Naive thymus-derived CD4-positive, alpha-beta T cell (primary cell): Measurements from ENCODE around the gene RELL1. TPM values are rescaled to one million over a fixed set of nuclear protein-coding genes. Genes with fewer than 3 reads are reported as not detected.

Experiments used
- ATAC-seq: fragments of 150-1000 bp; cut with Tn5 transposase; 2 replicates; pipeline ENCODE4 v1.10.0; 2021; ENCODE audit warnings: mild to moderate bottlenecking, moderate library complexity
- CTCF ChIA-PET: fragments of 350-600 bp; sonication (Branson Sonifier 250); formaldehyde crosslinking; loops from one replicate; lab custom pipeline; 2021; ENCODE audit warnings: antibody characterized with exemption; lab: Charles Lee
- POLR2A ChIA-PET: fragments of 350-600 bp; sonication (Branson Sonifier 250); formaldehyde crosslinking; loops from one replicate; lab custom pipeline; 2021; ENCODE audit warnings: antibody characterized with exemption, inconsistent platforms; lab: Charles Lee
- DNase-seq, 9 donors: peaks; one replicate each; pipeline versions ENCODE4 v3.0.0 to v3.0.0-alpha.2; 2020 to 2022; ENCODE audit warnings: mixed read lengths in 1 of 9
- H3K27ac ChIP-seq: one replicate; pipeline ENCODE4 v1.7.0; 2013; ENCODE audit warnings: mild to moderate bottlenecking, low read depth, low read length, moderate library complexity
- H3K27me3 ChIP-seq, 2 donors: one replicate each; pipeline ENCODE4 v1.7.0; 2013; ENCODE audit warnings: low read length in 2 of 2, mild to moderate bottlenecking in 2 of 2, moderate library complexity in 2 of 2; ENCODE audit not compliant: control insufficient read depth in 2 of 2, insufficient read depth in 2 of 2
- H3K36me3 ChIP-seq, 3 experiments: 1 replicate in 2 of 3; 2 replicates in 1 of 3; pipeline ENCODE4 v1.7.0; 2013; ENCODE audit warnings: low read length in 3 of 3, mild to moderate bottlenecking in 3 of 3, moderate library complexity in 1 of 3; ENCODE audit not compliant: insufficient read depth in 3 of 3, control insufficient read depth in 2 of 3
- H3K4me1 ChIP-seq, 2 donors: one replicate each; pipeline ENCODE4 v1.7.0; 2013; ENCODE audit warnings: low read length in 2 of 2, mild to moderate bottlenecking in 2 of 2, moderate library complexity in 1 of 2; ENCODE audit not compliant: control insufficient read depth in 2 of 2, insufficient read depth in 2 of 2
- H3K4me3 ChIP-seq: 2 replicates; pipeline ENCODE4 v1.7.0; 2013; ENCODE audit warnings: mild to moderate bottlenecking, low read length
- H3K9me3 ChIP-seq, 3 experiments: 1 replicate in 2 of 3; 2 replicates in 1 of 3; pipeline ENCODE4 v1.7.0; 2013; ENCODE audit warnings: low read length in 3 of 3; ENCODE audit not compliant: control insufficient read depth in 2 of 3
- H3K27ac Mint-ChIP-seq, 9 donors: one replicate each; pipeline ENCODE4 v1.8.0; 2020 to 2022; ENCODE audit warnings: mixed read lengths in 9 of 9, mild to moderate bottlenecking in 8 of 9, moderate library complexity in 5 of 9, inconsistent platforms in 2 of 9
- H3K27me3 Mint-ChIP-seq, 5 donors: one replicate each; pipeline ENCODE4 v1.8.0; 2021 to 2022; ENCODE audit warnings: mixed read lengths in 5 of 5, mild to moderate bottlenecking in 1 of 5
- H3K36me3 Mint-ChIP-seq, 5 donors: one replicate each; pipeline ENCODE4 v1.8.0; 2020 to 2022; ENCODE audit warnings: mixed read lengths in 5 of 5, mild to moderate bottlenecking in 3 of 5, inconsistent platforms in 1 of 5
- H3K4me1 Mint-ChIP-seq, 7 donors: one replicate each; pipeline ENCODE4 v1.8.0; 2020 to 2022; ENCODE audit warnings: mixed read lengths in 7 of 7, mild to moderate bottlenecking in 3 of 7, inconsistent platforms in 1 of 7
- H3K4me3 Mint-ChIP-seq, 10 donors: one replicate each; pipeline ENCODE4 v1.8.0; 2020 to 2022; ENCODE audit warnings: mild to moderate bottlenecking in 10 of 10, mixed read lengths in 10 of 10, moderate library complexity in 6 of 10, inconsistent platforms in 2 of 10
- H3K9me3 Mint-ChIP-seq, 11 donors: one replicate each; pipeline ENCODE4 v1.8.0; 2020 to 2022; ENCODE audit warnings: mixed read lengths in 11 of 11, mild to moderate bottlenecking in 4 of 11, inconsistent platforms in 1 of 11, moderate library complexity in 1 of 11
- intact Hi-C, 2 donors: fragments of 100-400 bp; cut with micrococcal nuclease; formaldehyde crosslinking; loops; one replicate each; pipeline ENCODE4 v1.15.1; 2023
- polyA plus RNA-seq, 2 donors: library from polyadenylated mRNA; unstranded; fragments of 300-500 nt; fragmentation: Illumina TruSeq; gene quantifications; one replicate each; pipeline ENCODE4 v1.2.3, GENCODE V29; 2021
- total RNA-seq, 6 experiments: library from RNA in 5 of 6; stranded (reverse) in 5 of 6; gene quantifications; 1 replicate in 5 of 6; 2 replicates in 1 of 6; pipeline ENCODE4 v1.2.3 and lab custom pipeline; 2021 to 2026

RELL1 gene
- total and polyA plus RNA-seq, 7 experiments from 2014 or later: 4.8 to 35.2 (median 27.1) TPM

DNA sequence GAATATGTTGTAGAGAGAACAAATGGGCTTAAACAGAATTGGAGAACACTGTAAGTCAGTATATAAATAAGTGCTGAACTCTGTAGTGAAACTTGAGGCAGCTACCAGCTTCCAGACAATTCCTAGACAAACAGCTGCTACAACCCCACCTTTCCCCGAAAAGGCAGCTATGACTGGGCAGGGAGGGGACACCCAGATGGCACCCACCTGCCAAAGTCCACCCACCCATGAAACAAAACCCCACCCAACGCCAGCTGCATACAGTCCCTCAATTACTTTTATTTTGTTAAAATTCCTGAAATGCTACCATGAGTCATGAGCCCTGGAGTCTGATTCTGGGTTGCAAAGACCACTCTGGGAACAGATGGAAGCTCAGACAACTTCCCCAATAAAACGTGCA, 24.4 kb downstream of the RELL1 start:
- Histone ChIP-seq H3K4me3 (no peak overlapping the region), H3K27ac (no peak overlapping the region), H3K4me1 (peaks cover 7 to 12% of the 10 kb centered on the region in 2 donors), H3K9me3 (peaks cover 0 to 7% (median 0%) of the 10 kb centered on the region in 3 experiments), H3K36me3 (peaks cover 0 to 4% (median 0%) of the 10 kb centered on the region in 3 experiments), H3K27me3 (no peaks in the 10 kb centered on the region)
- Mint-ChIP-seq H3K9me3 (peaks cover 0 to 20% (median 8%) of the 10 kb centered on the region in 11 donors), H3K4me1 (peaks cover 41 to 73% (median 67%) of the 10 kb centered on the region in 7 donors), H3K36me3 (peaks cover 9 to 36% (median 24%) of the 10 kb centered on the region in 5 donors), H3K4me3 (no peak overlapping the region), H3K27ac (peak overlapping the region in 1 of 9 donors; percentile 22), H3K27me3 (no peaks in the 10 kb centered on the region)
- DNase-seq (no peak), ATAC-seq (no peak)
- intact Hi-C loops: no loop called here
- POLR2A ChIA-PET: no interaction called here
- CTCF ChIA-PET: interaction anchor here (0.8 kb wide), 1 partner anchor 58 kb away, joined by 3 read pairs; no protein-coding TSS in a partner anchor

DNA sequence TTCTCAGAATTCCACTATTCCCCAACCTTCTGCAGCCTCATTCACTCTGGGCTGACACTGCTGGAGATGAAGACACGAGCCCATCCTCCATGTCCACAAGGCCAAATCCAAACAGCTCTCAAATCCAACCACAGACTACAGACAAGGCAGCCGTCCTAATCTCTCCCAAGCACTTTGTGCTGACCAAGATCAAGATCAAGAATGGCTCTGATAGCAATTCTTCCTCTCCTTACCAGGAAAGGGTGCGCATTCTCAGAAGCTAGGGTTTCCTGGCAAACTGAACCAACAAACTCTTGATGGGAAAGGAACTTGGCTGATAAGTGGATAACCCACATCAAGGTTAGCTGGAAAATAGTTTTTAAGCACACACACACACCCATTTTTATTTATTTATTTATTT, 26.5 kb downstream of the RELL1 start:
- peaks cover 18 to 48% (median 42%) of the 10 kb centered on the region in 5 donors for H3K36me3 Mint-ChIP-seq
- H3K9me3 Mint-ChIP-seq: peaks cover 5 to 38% (median 13%) of the 10 kb centered on the region in 11 donors
- Histone ChIP-seq H3K9me3 (peaks cover 0 to 12% (median 3%) of the 10 kb centered on the region in 3 experiments), H3K36me3 (peaks cover 0 to 4% (median 3%) of the 10 kb centered on the region in 3 experiments), H3K4me3 (no peak overlapping the region), H3K27ac (no peak overlapping the region), H3K27me3 (no peaks in the 10 kb centered on the region), H3K4me1 (no peaks in the 10 kb centered on the region)
- intact Hi-C loops: no loop called here
- DNase-seq (no peak), ATAC-seq (no peak)
- POLR2A ChIA-PET: no interaction called here
- H3K4me3 Mint-ChIP-seq: peak overlapping the region in 1 of 10 donors; percentile 59
- CTCF ChIA-PET: no interaction called here
- no peaks in the 10 kb centered on the region for H3K27me3 Mint-ChIP-seq
- H3K27ac Mint-ChIP-seq: no peak overlapping the region
- H3K4me1 Mint-ChIP-seq: peaks cover 27 to 52% (median 49%) of the 10 kb centered on the region in 7 donors

DNA sequence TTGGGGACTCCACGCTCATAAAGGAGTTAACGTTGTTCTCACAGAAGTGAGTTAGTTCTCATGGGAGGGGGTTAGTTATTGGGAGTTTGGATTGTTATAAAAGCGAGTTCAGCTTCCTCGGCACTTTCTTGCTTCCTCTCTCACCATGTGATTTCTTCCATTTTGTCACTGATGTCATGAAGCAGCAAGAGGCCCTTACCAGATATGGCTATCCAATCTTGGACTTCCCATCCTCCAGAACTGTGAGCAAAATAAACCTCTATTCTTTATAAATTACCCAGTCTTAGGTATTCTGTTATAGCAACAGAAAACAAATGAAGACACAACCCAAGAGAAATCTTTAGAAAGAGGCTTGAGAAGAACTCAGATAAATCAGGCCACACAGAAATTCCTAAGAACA, 29.5 kb downstream of the RELL1 start:
- no peak overlapping the region for H3K27ac Mint-ChIP-seq
- intact Hi-C loops: no loop called here
- Histone ChIP-seq H3K27ac (no peak overlapping the region), H3K9me3 (peaks cover 0 to 12% (median 3%) of the 10 kb centered on the region in 3 experiments), H3K27me3 (no peaks in the 10 kb centered on the region), H3K4me1 (no peaks in the 10 kb centered on the region), H3K4me3 (no peak overlapping the region), H3K36me3 (peaks cover 0 to 3% (median 0%) of the 10 kb centered on the region in 3 experiments)
- DNase-seq: no peak
- H3K9me3 Mint-ChIP-seq: peaks cover 5 to 38% (median 14%) of the 10 kb centered on the region in 11 donors
- H3K36me3 Mint-ChIP-seq: peaks cover 24 to 60% (median 49%) of the 10 kb centered on the region in 5 donors
- ATAC-seq: no peak
- H3K27me3 Mint-ChIP-seq: no peaks in the 10 kb centered on the region
- H3K4me3 Mint-ChIP-seq: no peak overlapping the region
- H3K4me1 Mint-ChIP-seq: peaks cover 22 to 47% (median 35%) of the 10 kb centered on the region in 7 donors
- ChIA-PET POLR2A (no interaction called here), CTCF (no interaction called here)

DNA sequence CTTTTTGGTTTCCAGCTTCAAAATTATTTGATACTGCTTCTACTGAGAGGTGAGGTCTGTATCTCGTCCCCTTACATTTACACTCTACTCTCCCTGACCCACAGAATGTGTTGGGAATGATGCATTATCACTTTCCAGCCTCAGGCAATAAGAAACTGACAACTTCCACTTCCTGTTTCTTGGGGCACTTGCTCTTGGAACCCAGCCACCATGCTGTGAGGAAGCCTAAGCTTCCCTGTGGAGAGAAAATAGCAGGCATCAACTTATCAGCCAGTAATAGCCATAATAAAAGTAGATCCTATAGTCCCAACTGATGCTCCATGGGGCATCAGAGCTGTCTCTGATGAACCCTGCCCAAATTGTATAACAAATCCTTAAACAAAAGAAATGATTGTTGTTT, 32.6 kb downstream of the RELL1 start:
- CTCF ChIA-PET: no interaction called here

DNA sequence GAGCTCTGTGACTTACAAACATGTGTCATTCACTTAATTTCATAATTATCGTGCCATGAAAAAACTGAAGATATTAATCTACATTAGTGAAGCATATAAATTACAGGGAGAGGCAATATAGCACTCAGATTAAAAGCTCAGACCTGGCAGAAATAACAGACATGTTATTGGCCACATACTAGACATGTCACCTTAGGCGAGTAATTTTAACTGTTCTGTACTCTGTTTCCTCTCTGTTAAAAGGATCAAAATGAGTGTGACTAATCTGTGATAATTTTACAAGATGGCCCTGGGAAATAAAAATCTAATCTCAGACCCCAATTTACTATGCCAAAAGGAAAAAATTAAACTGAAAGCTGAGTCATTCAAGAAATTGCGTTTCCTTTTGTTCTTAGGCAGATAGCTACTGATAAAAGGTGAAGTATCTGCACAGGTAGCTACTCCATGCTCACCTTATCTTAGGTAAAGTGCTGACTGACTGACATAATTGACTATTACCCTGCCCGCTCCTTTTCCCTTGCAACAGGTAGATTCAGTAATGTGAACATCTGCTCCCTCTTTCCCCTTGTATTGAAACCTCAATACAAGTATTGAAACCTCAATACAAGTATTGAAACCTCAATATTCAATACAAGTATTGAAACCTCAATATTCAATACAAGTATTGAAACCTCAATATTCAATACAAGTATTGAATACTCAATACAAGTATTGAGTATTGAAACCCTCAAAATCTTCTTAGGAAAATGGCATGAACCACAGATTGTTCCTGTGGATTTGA, 33.2 kb downstream of the RELL1 start:
- Mint-ChIP-seq H3K9me3 (peaks cover 4 to 28% (median 11%) of the 10 kb centered on the region in 11 donors), H3K27me3 (no peaks in the 10 kb centered on the region), H3K4me1 (peaks cover 1 to 38% (median 18%) of the 10 kb centered on the region in 7 donors), H3K36me3 (peaks cover 20 to 66% (median 54%) of the 10 kb centered on the region in 5 donors), H3K27ac (no peak overlapping the region), H3K4me3 (no peak overlapping the region)
- ChIA-PET CTCF (no interaction called here), POLR2A (interaction anchor here (0.6 kb wide), 1 partner anchor 36 kb away, joined by 3 read pairs; no protein-coding TSS in a partner anchor)
- Histone ChIP-seq H3K36me3 (peaks cover 3 to 14% (median 5%) of the 10 kb centered on the region in 3 experiments), H3K4me1 (no peaks in the 10 kb centered on the region), H3K27ac (no peak overlapping the region), H3K9me3 (peaks cover 0 to 11% (median 3%) of the 10 kb centered on the region in 3 experiments), H3K4me3 (no peak overlapping the region), H3K27me3 (no peaks in the 10 kb centered on the region)
- ATAC-seq: no peak
- no peak for DNase-seq
- intact Hi-C loops: no loop called here

More for the DNA sequence above, 32.6 kb downstream of the RELL1 start:
- no peaks in the 10 kb centered on the region for H3K27me3 ChIP-seq
- peaks cover 0 to 12% (median 3%) of the 10 kb centered on the region in 3 experiments for H3K9me3 ChIP-seq
- H3K27ac ChIP-seq: no peak overlapping the region
- no peak overlapping the region for H3K4me3 ChIP-seq
- H3K4me3 Mint-ChIP-seq: no peak overlapping the region
- H3K36me3 ChIP-seq: peaks cover 0 to 9% (median 0%) of the 10 kb centered on the region in 3 experiments
- peaks cover 5 to 38% (median 20%) of the 10 kb centered on the region in 7 donors for H3K4me1 Mint-ChIP-seq
- intact Hi-C loops: no loop called here
- ATAC-seq (no peak), DNase-seq (no peak)
- H3K9me3 Mint-ChIP-seq: peaks cover 5 to 34% (median 13%) of the 10 kb centered on the region in 11 donors
- peak overlapping the region in 1 of 9 donors; percentile 41 for H3K27ac Mint-ChIP-seq
- POLR2A ChIA-PET: no interaction called here
- peaks cover 23 to 63% (median 57%) of the 10 kb centered on the region in 5 donors for H3K36me3 Mint-ChIP-seq
- no peaks in the 10 kb centered on the region for H3K27me3 Mint-ChIP-seq
- no peaks in the 10 kb centered on the region for H3K4me1 ChIP-seq

DNA sequence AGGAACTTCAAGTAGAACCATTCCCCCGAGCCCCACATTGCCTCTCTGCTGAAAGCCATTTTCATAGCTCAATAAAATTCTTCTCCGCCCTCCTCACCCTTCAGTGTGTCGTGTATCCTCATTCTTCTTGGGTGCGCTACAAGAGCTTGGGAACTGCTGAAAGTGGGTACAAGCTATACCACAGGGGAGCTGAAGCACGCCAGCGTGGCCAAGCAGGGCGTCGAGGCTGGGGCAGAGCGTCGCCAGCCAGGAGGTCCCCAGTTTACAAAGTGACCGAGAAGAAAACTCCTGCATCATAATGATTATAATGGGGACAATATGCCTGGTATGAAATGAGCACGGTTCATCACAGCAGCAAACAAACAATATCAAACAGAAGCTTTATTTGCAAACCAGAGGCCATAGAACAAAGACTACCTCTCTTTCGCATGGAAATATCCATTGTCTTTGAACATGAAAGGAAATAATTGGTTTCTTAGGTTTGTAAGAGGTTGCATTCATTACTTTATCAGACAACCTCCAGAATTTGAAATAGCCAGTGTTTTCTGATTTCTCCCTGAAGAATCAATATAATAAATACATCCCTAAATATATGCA, 34.3 kb downstream of the RELL1 start:
- H3K27ac Mint-ChIP-seq: no peak overlapping the region
- H3K4me3 Mint-ChIP-seq: no peak overlapping the region
- peaks cover 19 to 67% (median 46%) of the 10 kb centered on the region in 5 donors for H3K36me3 Mint-ChIP-seq
- DNase-seq (no peak), ATAC-seq (no peak)
- no peak overlapping the region for H3K27ac ChIP-seq
- H3K9me3 Mint-ChIP-seq: peaks cover 0 to 19% (median 6%) of the 10 kb centered on the region in 11 donors
- CTCF ChIA-PET: no interaction called here
- no peaks in the 10 kb centered on the region for H3K27me3 ChIP-seq
- H3K36me3 ChIP-seq: peaks cover 6 to 25% (median 7%) of the 10 kb centered on the region in 3 experiments
- no peak overlapping the region for H3K4me3 ChIP-seq
- H3K9me3 ChIP-seq: peaks cover 0 to 6% (median 3%) of the 10 kb centered on the region in 3 experiments
- intact Hi-C loops: no loop called here
- H3K4me1 Mint-ChIP-seq: peaks cover 0 to 38% (median 18%) of the 10 kb centered on the region in 7 donors
- no peaks in the 10 kb centered on the region for H3K27me3 Mint-ChIP-seq
- H3K4me1 ChIP-seq: no peaks in the 10 kb centered on the region
- POLR2A ChIA-PET: no interaction called here
